ENCODE results near the gene DNMT3L.
"Not testable (repeated sequence)": the region's sequence is repeated elsewhere in the genome, so short reads cannot be mapped to it uniquely, and the experiment has no call there.

DNMT3L gene

DNA sequence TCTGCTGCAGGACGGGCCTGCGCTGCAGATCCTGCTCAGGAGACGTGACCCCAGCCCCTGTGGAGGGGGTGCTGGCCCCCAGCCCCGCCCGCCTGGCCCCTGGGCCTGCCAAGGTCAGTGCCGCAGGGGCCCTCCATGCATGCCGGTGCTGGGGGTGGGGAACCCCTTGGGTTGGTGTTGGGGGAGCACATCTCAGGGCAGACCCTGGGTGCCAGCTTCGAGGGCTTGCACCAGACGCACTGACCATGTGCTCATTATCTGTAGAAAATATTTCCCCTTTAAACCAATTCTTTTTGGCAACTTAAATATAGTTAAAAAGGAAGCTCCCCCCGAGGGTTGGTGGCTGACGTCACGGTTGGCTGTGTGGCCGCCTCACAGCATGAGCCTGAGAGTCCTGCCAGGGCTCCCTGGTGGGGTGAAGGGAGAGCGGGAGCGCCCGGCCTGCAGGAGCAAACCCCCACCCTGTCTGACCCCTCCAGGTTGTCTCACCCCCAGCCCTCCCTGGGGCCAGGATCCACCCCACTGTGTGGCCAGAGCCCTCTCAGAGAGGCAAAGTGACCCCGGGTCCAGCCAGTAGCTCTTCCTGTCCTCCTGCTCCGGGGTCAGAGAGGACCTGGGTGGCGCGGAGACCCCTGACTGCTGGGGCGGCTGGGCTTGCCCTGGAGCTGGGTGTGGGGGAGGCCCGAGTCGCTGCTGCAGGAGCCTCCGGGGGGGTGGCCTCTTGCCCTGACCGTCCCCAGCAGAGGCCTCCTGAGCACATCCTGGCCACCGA is 32.9 kb upstream of the DNMT3L start:
- no peak for DNase-seq

DNA sequence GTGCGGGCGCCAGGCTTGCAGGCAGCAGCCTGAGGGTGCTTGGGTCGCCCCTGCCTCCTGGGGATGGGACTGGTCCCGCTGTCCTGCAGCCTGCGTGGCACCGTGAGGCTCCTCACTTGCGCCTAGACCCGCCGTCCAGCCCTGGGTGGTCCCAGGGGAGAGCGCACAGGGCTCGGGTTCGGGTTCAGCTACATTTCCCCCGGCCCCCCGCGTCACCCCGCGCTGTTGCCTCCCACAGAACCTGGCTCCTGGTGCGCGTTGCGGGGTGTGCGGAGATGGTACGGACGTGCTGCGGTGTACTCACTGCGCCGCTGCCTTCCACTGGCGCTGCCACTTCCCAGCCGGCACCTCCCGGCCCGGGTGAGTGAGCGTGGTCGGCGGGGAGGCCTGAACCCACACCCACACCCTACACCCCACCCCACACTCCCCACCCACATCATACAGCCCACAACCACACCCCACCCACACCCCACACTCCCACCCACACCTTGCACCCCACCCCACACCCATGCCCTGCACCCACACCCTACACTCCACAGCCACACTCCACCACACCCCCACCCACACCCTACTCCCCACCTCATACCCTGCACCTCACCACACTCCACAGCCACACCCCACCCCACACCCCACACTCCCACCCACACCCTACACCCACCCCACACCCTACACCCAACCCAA is 32.0 kb upstream of the DNMT3L start:
- peak; percentile 70 for DNase-seq

DNA sequence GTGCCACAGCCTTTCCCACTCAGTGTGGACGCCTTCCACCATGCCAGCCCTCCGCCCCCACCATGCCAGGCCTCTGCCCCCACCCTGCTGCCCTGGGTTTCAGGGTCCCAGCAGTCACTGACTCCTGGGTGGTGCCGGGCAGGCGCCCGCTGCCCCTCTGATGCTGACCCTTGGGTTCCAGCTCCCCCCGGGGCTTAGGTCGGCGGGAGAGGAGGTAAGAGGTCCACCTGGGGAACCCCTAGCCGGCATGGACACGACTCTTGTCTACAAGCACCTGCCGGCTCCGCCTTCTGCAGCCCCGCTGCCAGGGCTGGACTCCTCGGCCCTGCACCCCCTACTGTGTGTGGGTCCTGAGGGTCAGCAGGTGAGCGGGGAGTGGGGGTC is 31.1 kb upstream of the DNMT3L start:
- no peak for DNase-seq

DNA sequence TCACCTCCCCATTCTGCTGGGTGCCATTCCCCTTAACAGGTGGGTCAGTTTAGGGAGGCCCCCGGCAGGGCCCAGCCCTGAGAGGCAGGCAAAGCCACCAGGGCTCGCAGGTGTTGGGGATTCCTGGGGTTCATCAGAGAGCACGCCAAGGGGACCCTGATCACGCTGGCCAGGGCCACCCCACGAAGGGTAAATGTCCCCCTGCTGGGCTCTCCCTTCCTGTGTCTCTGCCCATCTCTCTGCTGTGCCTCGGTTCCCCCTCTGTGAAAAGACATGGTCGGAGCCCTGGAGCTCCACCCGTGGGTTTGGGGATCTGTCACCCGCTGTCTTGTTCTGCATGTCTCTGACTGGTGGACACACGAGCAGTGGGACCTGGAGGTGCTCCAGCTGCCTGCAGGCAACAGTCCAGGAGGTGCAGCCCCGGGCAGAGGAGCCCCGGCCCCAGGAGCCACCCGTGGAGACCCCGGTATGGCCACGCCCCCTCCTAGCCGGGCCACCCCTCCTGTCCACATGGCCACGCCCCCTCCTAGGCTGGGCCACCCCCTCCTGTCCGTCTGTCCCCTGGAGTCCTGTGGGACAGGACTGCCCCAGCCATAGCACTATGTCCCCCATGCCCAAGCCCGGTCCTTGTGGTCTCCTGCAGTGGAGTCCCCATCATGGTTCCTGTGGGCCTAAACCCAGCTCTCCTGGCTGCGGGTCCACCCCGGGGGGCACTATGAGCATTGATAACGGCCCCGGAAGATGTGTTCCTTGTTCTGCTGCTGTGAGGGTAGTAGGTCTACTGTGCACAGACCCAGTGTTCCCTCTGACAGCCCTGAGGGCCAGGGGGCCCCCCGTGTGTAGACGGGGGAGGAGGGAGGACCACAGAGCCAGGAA is 30.5 kb upstream of the DNMT3L start:
- no peak for DNase-seq

DNA sequence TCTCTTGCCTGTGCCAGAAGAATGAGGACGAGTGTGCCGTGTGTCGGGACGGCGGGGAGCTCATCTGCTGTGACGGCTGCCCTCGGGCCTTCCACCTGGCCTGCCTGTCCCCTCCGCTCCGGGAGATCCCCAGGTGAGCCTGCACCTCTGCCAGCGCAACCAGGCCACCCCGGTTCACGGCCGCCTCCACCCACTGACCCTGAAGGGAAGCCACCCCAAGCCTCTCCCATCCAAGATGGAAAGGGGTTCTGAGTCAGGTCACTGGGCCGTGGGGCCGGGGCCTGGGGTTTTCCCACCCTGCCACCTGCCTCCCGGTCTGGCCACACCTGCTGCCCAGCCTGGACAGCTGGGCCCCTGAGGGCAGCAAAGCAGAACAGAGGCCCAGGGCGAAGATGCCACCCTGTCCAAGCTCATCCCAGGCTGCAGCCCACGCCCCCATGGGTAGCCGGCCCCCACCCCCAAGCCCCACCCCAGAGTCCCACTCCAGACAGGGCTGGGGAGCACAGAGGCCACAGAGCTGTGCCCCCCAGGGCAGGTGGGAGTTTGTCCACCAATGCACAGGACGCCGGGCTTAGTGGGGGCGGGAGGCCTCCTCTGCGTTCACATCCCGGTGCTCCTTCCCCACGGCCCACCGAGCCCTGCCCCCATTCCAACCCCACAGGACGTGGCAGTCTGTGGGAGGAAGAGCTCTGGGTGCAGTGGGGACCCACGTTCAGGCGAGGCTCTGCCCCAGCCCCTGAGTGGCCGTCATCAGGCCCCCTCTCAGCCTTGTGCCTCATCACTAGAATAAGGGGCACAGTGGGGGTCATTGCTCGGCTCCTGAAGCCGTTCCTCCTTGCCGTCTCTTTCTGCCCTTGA is 29.6 kb upstream of the DNMT3L start:
- no peak for DNase-seq

DNA sequence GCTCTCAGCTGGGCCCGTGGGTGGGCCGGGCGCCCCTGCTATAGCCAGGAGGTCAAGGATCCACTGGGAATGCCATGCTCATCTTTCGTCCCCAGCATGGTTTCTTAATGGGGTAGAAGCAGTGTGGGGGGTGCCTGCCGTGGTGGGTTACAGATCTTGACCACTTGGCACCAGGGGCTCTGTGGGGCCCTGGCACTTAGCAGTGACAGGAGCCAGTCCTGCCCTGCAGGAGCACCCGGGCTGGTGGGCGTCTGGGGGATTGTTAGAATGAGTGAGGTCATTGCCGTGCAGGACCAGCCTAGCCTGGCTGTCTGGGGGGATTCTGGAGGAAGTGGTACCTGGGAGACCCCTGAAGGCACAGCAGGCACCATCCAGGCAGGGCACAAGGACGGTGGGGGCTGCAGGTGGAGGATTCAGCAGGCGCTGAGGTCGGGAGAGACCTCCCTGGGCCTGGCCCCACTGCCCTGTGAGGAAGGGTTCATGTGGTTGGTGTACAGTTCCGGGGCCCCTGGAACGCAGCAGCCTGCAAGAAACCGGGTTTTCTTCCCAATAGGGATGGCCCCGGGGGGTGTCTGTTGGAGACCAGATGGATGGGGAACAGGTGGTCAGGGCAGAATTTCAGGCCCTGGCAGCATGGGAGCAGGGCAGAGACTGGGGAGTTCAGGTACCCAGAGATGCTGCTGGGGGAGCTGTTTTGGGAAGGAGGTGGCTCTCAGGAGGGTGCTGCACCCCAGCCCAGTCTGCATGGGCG is 28.8 kb upstream of the DNMT3L start:
- DNase-seq, result no peak

DNA sequence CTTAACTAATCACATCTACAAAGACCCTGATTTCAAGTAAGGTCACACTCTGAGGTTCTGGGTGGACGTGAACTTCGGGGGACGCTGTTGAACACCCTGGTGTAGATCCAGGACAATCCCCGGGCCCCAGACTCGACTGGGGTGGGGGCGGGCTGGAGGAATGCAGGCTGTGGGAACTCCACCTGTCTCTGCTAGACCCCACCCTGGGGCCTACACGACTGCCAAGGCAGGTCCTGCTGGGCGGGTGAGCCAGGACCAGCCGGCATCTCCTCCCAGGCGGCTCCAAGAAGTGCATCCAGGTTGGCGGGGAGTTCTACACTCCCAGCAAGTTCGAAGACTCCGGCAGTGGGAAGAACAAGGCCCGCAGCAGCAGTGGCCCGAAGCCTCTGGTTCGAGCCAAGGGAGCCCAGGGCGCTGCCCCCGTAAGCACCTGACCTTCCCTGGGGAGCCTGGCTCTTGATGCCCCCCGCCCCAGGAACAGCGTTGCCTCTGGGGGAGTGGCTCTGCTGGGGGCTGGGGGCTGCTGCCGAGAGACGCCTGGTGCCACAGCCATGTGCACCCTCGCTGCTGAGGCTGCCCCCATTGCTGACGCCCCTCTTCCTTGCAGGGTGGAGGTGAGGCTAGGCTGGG is 27.8 kb upstream of the DNMT3L start:
- DNase-seq, result no peak

DNA sequence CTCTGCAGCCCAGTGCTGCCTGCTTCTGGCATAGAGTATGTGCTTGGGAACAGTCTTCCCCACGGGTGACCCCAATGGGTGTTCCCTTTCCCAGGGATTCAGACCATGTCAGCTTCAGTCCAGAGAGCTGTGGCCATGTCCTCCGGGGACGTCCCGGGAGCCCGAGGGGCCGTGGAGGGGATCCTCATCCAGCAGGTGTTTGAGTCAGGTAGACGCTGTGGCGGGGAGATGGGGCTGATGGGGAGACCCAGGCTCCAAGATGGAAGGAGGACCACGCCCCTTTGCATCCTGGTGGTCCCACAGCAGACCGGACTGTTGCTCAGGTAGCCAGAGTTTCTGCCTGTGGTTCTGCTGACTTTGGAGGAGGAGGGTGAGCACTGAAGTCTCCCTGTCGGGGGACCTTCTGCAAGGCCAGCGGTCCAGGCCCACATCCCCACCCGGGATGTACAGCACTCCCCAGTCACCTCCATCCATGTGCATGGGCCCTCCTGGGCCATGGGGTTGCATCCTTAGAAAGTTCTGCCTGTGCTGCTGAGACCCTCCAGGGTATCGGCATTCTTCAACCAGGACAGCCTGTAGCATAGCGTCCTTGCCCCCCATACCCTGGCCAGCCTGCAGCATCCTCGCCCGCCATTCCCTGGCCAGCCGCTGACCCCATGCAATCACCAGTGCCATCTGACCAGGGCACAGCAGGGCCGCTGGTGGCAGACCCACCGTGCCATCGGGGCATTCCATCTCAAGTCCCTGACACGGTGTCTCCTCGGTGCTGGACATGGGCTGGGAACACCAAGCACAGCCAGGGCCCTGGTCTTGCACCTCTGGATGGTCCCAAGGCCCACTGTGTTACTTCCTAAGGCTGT is 26.8 kb upstream of the DNMT3L start:
- no peak for DNase-seq

DNA sequence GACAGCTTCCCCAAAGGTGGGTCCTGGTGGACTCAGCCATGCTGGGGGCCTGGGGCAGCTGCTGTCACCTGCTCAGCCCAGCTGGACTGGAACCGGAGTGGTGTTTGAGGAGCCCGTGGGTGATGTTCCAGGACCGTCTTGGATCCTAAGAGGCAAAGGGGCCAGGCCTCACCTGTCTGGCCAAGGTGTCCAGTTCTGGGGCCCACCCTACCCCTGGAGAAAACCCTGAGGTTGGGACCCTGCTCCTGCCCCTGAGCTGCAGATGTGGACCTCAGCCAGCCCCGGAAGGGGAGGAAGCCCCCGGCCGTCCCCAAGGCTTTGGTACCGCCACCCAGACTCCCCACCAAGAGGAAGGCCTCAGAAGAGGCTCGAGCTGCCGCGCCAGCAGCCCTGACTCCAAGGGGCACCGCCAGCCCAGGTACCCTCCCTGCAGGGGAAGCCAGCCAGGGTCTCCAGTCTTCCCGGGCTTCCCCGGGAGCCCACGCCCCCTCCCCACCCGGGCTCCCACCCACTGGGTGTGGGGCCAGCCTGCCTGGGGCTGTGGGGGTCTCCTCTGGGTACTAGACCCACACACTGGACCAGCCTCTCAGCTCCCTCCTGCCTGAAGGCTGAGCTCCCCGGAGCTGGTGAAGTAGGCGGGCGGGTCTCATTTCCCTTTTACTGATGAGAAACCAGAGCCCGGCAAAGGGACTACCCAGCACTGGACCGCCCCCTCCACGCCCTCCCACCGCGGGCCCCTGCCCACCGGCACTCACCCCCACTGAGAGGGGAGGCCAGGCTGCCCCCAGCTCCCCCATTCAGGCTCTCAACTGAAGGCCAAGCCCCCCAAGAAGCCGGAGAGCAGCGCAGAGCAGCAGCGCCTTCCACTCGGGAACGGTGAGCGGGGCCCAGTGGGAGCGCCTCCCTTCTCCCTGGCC is 25.3 kb upstream of the DNMT3L start:
- no peak for DNase-seq

DNA sequence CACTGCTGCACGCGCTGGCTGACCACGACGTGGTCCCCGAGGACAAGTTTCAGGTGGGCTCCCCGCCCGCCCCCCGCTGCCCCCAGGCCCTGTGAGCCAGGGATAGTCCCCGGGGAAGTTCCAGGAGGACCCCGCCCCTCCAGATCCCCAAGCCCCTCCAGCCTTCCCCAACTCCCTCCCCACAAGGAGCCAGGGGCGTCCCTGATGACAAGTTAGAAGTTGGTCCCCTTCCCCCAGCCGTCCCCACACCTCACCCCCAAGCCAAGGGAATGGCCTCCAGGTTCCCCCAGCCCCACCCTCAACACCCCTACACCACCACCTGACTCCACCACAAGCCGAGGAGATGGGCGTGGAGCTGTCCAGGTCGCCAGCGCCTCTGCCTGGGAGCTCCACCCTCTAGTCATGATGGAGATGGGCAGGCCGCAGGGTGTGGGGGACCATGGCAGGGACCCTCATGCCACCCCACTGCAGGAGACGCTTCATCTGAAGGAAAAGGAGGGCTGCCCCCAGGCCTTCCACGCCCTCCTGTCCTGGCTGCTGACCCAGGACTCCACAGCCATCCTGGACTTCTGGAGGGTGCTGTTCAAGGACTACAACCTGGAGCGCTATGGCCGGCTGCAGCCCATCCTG is 24.5 kb upstream of the DNMT3L start:
- DNase-seq, result no peak

DNA sequence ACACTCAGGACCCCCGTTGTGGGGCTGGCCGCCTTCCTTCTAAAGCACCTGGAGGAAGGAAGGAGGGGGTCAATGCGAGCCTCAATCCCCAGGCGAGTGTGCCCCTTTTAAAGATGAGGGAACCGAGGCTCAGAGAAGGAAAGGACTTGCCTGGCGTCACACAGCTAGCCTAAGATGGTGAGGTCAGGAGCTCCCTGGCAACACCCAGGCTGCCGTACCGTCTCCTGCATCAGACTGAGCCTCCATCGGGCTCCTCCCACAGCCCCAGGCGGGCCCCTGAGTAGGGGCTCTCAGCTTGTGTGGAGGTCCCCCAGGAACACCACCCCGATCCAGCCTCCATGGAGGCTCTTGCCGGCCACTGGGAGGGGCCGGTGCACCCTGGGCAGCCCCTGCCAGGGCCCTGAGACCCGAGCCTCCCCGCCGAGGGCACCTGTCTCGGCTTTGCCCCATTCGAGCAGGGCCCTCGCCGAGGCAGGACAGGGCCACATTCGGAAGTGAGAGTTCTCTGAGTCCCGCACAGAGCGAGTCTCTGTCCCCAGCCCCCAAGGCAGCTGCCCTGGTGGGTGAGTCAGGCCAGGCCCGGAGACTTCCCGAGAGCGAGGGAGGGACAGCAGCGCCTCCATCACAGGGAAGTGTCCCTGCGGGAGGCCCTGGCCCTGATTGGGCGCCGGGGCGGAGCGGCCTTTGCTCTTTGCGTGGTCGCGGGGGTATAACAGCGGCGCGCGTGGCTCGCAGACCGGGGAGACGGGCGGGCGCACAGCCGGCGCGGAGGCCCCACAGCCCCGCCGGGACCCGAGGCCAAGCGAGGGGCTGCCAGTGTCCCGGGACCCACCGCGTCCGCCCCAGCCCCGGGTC is 23.7 kb upstream of the DNMT3L start, which contains the start of gene AIRE:
AIRE (plus strand) TSS at position 739 of the 855 bp plus-strand sequence. CDS start 131 bp downstream, outside the sequence.
- DNase-seq, result no peak

DNA sequence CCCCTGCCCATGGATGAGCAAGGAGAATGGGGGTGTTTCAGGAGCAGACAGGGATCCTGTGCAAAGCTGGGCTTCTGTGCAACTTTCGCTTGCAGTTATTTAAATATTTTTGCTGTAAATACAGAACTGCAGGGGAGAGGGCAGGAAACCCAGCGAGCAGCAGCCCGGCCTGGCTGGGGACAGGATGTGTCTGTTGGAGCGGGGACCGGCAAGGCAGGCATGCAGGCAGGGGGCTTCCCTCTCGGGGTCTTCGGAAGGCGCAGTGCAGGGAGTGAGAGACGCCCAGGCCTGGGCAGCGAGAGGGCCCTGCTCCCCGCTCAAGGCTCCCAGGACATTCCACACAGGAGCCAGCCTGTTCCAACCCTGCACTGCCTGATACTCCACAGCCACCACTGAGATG is 22.3 kb upstream of the DNMT3L start:
- no peak for DNase-seq

DNA sequence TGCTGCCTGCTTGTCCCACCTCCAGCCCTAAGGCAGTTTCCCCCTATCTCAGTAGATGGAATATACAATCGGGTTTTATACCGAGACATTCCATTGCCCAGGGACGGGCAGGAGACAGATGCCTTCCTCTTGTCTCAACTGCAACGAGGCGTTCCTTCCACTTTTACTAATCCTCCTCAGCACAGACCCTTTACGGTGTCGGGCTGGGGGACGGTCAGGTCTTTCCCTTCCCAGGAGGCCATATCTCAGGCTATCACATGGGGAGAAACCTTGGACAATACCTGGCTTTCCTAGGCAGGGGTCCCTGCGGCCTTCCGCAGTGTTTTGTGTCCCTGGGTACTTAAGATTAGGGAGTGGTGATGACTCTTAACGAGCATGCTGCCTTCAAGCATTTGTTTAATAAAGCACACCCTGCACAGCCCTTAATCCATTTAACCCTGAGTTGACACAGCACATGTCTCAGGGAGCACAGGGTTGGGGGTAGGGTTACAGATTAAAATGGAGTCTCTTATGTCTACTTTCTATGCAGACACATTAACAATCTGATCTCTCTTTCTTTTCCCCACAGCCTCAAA is 21.6 kb upstream of the DNMT3L start:
- not testable (repeated sequence) for DNase-seq

DNA sequence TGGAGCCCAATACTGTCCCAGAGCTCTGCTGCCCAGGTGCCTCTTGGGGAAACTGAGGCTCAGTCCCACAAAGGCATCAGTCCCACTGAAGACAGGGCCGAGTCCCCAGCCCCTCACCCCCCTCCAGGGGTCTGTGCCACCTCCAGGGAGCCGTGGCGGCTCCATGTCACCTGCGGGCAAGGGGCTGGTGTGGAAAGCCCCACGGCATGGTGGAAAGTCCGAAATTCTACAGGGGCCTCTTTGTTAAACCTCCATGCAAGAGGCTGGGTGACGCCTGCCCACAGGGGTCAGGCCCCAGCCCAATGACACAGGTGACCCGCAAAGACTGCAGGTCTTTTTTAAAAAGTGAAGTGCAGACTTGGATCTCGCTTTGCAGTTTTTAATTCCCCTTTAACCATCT is 20.7 kb upstream of the DNMT3L start:
- DNase-seq, result no peak

DNA sequence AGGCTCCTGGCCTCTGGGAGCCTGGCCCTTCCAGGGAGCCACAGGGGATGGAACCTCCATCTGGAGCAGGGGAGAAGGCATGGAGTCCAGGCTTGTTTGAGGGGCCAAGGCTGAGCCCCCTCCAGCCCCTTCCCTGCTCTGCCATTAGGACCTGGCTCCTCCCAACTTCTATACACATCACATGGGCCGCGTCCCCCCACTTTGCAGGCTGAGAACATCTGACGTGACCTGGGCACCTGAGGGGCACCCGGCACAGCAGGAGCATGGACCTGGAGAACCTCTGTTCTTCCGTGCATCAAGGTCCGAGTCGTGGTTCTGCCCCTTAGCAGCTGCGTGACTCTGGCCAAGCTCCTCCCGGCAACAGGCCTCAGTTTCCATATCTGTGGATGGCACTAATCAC is 20.1 kb upstream of the DNMT3L start:
- DNase-seq, result no peak

DNA sequence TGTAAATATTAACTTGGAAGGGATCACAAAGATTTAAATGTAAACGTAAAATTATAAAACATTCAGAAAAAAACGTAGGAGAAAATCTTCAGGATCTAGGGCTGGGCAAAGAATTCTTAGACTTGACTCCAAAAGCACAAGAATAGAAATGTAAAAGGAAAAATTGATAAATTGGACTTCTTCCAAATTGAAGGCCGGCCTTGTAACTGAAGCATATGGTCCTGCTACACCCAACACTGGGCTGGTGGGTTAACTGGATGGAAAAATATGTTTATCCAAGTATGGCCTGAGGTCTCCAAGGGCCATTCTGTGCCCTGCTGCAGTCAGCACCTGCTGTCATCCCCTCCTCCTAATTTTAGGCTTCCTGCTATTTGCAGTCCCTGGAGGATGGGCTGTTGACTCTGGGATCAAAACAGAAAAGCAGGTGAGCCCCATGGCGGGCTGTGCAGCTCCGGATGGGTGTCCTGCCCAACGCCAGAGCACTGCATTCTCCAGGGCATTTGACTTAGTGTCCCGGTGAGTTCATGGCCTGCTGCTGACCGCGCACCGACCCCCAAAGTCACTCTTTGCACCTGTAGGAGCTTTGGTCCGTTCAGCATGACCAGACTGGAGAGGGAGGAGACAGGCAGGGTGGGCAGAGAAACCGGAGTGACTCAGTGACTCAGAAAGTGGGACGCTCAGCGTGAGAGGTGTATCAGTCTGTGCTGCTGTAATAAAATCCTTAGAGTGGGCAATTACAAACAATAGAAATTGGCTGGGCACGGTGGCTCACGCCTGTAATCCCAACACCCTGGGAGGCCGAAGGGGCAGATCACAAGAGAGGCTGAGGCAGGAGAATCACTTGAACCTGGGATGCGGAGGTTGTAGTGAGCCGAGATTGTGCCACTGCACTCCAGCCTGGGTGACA is 17.9 kb upstream of the DNMT3L start:
- no peak for DNase-seq

All from CD4-positive, alpha-beta T cell treated with Interleukin-4 for 4 hours (primary cell).